Kidney glomerular epithelial cell (primary cell): ENCODE data around the gene PLET1.
"Not testable (repeated sequence)": the region's sequence is repeated elsewhere in the genome, so short reads cannot be mapped to it uniquely, and the experiment has no call there.

Experiments
- DNase-seq: peaks from one replicate; lab custom pipeline; 2025; lab: John Stamatoyannopoulos, UW

PLET1 gene

GRCh38 chr11:112211536-112211935 is 49.1 kb downstream of the PLET1 start:
- DNase-seq: no peak

- no peak for DNase-seq
These were observed 49.8 kb downstream of the PLET1 start for GRCh38 chr11:112210890-112211289.

GRCh38 chr11:112206071-112206470 is 54.6 kb downstream of the PLET1 start:
- no peak for DNase-seq

- no peak for DNase-seq
These were observed 60.4 kb downstream of the PLET1 start for GRCh38 chr11:112200252-112200651.

- DNase-seq: not testable (repeated sequence)
These were observed 61.6 kb downstream of the PLET1 start for GRCh38 chr11:112199101-112199500.
